ENCODE data around the gene SLC25A25.

Gene SLC25A25

GRCh38 chr9:128024761-128025308 lies 43.2 kb upstream of the SLC25A25 start:
- Histone ChIP-seq H3K27ac (no peak overlapping the region), H3K4me1 (no peaks in the 10 kb centered on the region), H3K27me3 (ENCODE audit: control insufficient read depth, insufficient read depth, low read length) (no peaks in the 10 kb centered on the region), H3K4me3 (ENCODE audit: low read depth, low read length) (no peak overlapping the region), H3K36me3 (ENCODE audit: control insufficient read depth, insufficient read depth, low read length) (no peaks in the 10 kb centered on the region), H3K4me2 (ENCODE audit: low read length) (no peak overlapping the region), H3K9ac (no peak overlapping the region), H2AFZ (no peak overlapping the region), H3K9me3 (ENCODE audit: control insufficient read depth, low read length) (no peaks in the 10 kb centered on the region), H3K79me2 (no peaks in the 10 kb centered on the region)
- TF ChIP-seq CTCF (IDR thresholded peaks at IDR 0.05): no peak

DNA sequence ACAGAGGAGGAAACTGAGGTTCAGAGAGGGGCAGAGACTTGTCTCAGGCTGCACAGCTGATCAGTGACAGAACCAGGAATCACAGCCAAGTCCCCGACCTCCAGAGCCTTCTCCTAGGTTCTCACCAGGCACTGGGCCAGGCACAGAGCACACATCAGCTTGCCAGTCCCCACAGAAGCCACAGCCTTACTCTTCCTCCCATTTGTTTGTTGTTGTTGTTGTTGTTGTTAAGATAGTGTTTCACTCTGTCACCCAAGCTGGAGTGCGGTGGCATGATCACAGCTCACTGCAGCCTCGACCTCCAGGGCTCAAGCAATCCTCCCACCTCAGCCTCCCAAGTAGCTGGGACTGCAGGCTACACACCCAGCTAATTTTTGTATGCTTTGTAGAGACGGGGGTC lies 42.3 kb upstream of the SLC25A25 start:
- TF ChIP-seq CTCF (IDR thresholded peaks at IDR 0.05): no peak

DNA sequence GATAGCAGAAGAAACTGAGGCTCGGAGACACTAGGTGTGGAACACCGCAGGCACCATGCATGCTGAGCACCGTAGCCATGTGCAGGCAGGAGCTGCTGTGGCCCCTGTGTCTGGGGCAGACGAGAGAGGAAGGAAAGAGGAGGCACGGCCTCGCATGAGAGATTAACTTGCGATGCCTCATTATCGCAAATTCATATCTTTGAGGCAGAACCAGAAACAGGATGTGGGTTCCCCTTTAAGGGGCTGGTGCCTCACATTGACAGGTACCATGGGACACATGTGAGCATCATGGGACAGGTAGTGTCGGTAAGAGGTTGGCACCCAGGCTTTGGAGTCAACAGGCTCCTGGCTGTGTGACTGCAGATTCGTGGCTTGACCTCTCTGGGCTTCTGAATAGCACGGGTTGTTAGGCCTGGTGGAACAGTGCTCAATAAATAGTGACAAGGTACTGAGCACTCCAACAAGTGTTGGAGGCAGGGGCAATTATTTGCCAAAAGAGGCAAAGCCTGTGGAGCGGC lies 41.7 kb upstream of the SLC25A25 start:
- no peaks in the 10 kb centered on the region for H3K79me2 ChIP-seq
- TF ChIP-seq CTCF (IDR thresholded peaks at IDR 0.05): no peak
- H3K27ac ChIP-seq: no peak overlapping the region
- no peak overlapping the region for H3K9ac ChIP-seq
- no peaks in the 10 kb centered on the region for H3K9me3 ChIP-seq (ENCODE audit: control insufficient read depth, low read length)
- no peak overlapping the region for H3K4me2 ChIP-seq (ENCODE audit: low read length)
- no peaks in the 10 kb centered on the region for H3K4me1 ChIP-seq
- no peaks in the 10 kb centered on the region for H3K27me3 ChIP-seq (ENCODE audit: control insufficient read depth, insufficient read depth, low read length)
- no peak overlapping the region for H3K4me3 ChIP-seq (ENCODE audit: low read depth, low read length)
- H3K36me3 ChIP-seq (ENCODE audit: control insufficient read depth, insufficient read depth, low read length): no peaks in the 10 kb centered on the region
- H2AFZ ChIP-seq: no peak overlapping the region

More for the DNA sequence above, 42.3 kb upstream of the SLC25A25 start:
- H3K4me1 ChIP-seq: no peaks in the 10 kb centered on the region
- H3K9ac ChIP-seq: no peak overlapping the region
- no peak overlapping the region for H3K4me3 ChIP-seq (ENCODE audit: low read depth, low read length)
- no peak overlapping the region for H3K4me2 ChIP-seq (ENCODE audit: low read length)
- H2AFZ ChIP-seq: no peak overlapping the region
- H3K27ac ChIP-seq: no peak overlapping the region
- no peaks in the 10 kb centered on the region for H3K27me3 ChIP-seq (ENCODE audit: control insufficient read depth, insufficient read depth, low read length)
- H3K9me3 ChIP-seq (ENCODE audit: control insufficient read depth, low read length): no peaks in the 10 kb centered on the region
- no peaks in the 10 kb centered on the region for H3K79me2 ChIP-seq
- H3K36me3 ChIP-seq (ENCODE audit: control insufficient read depth, insufficient read depth, low read length): no peaks in the 10 kb centered on the region

- Histone ChIP-seq H3K9me3 (ENCODE audit: control insufficient read depth, low read length) (no peaks in the 10 kb centered on the region), H3K79me2 (no peaks in the 10 kb centered on the region), H3K36me3 (ENCODE audit: control insufficient read depth, insufficient read depth, low read length) (no peaks in the 10 kb centered on the region), H3K4me3 (ENCODE audit: low read depth, low read length) (no peak overlapping the region), H3K9ac (no peak overlapping the region), H3K27ac (no peak overlapping the region), H2AFZ (peak overlapping the region; percentile 17), H3K4me1 (no peaks in the 10 kb centered on the region), H3K4me2 (ENCODE audit: low read length) (no peak overlapping the region), H3K27me3 (ENCODE audit: control insufficient read depth, insufficient read depth, low read length) (no peaks in the 10 kb centered on the region)
- no peak for TF ChIP-seq CTCF (IDR thresholded peaks at IDR 0.05)
These were observed 41.1 kb upstream of the SLC25A25 start for GRCh38 chr9:128026773-128027541.
